OCI-LY7 (cell line): ENCODE measurements around the gene ITIH3.

ENCODE experiments used
- CTCF ChIP-seq: fragments of 200-600 bp; sonication (generic); conservative IDR thresholded peaks from 2 replicates; pipeline ENCODE4 v1.5.1; 2014; ENCODE audit warnings: mild to moderate bottlenecking, antibody characterized with exemption, low read length, moderate library complexity, mixed read lengths
- EZH2phosphoT487 ChIP-seq: fragments of 200-600 bp; sonication (generic); IDR thresholded peaks from 2 replicates; pipeline ENCODE4 v1.6.1; 2018; ENCODE audit warnings: low read depth, borderline replicate concordance, mild to moderate bottlenecking, mixed run types, antibody characterized with exemption, low read length, moderate library complexity, mixed read lengths

DNA sequence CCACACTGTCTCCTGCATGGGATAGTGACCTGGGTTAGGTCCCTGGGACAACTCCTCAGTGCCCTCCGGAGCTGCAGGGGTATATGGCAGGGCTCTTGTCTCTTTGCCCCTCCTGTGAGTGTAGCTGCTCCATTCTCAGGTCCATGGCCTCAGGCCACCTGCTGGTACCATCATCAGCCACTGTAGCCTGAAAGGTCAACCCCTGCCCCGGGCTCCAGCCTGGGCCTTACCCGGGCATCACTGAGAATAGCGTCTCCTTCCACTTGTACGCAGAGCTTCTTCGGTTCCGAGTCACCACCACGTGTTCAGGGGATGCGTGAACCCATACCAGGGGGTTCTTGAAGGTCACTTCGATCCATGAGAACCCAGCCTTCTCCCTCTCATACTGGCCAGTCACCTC is 22.1 kb downstream of the ITIH3 start:
- TF ChIP-seq CTCF (no peak), EZH2phosphoT487 (no peak)
